ENCODE data around the gene ITIH6.
"Not testable (repeated sequence)": the region's sequence is repeated elsewhere in the genome, so short reads cannot be mapped to it uniquely, and the experiment has no call there.

ITIH6 gene

GRCh38 chrX:54736298-54736942 lies 61.6 kb downstream of the ITIH6 start:
- not testable (repeated sequence) for H3K4me3 ChIP-seq, H3K27ac ChIP-seq

GRCh38 chrX:54721424-54721823 lies 76.6 kb downstream of the ITIH6 start:
- Histone ChIP-seq H3K4me3 (no peak overlapping the region), H3K27ac (no peak overlapping the region)

- Histone ChIP-seq H3K27ac (no peak overlapping the region), H3K4me3 (no peak overlapping the region)
Measured at GRCh38 chrX:54715621-54716020, 82.4 kb downstream of the ITIH6 start.

GRCh38 chrX:54714424-54714823 lies 83.6 kb downstream of the ITIH6 start:
- H3K4me3 ChIP-seq = no peak overlapping the region

GRCh38 chrX:54711735-54712134 lies 86.3 kb downstream of the ITIH6 start:
- no peak overlapping the region for H3K27ac ChIP-seq
- H3K4me3 ChIP-seq = no peak overlapping the region

More at GRCh38 chrX:54714424-54714823, 83.6 kb downstream of the ITIH6 start:
- H3K27ac ChIP-seq = no peak overlapping the region

- Histone ChIP-seq H3K27ac (no peak overlapping the region), H3K4me3 (no peak overlapping the region)
Measured at GRCh38 chrX:54710920-54711319, 87.1 kb downstream of the ITIH6 start.

- Histone ChIP-seq H3K27ac (no peak overlapping the region), H3K4me3 (no peak overlapping the region)
Measured at GRCh38 chrX:54708404-54708803, 89.7 kb downstream of the ITIH6 start.

All from skin epidermis (tissue), 12 donors.